GM12878 (cell line): ENCODE data around the gene SLAMF9. TPM values are rescaled to one million over a fixed set of nuclear protein-coding genes. Genes with fewer than 3 reads are reported as not detected.

Experiments
- ATAC-seq: fragments of 200-7000 bp; cut with Tn5 transposase; 3 replicates; pipeline ENCODE4 v1.9.1; 2020; ENCODE audit warnings: mild to moderate bottlenecking, moderate library complexity
- BruUV-seq: library from RNA; stranded (reverse); fragments of 400-500 nt; replicated peaks from 2 replicates; lab custom pipeline; 2021; lab: Mats Ljungman, UMichigan
- CTCF ChIA-PET: fragments of 300-600 bp; sonication (Branson Sonifier 250); formaldehyde crosslinking; extraction: SDS; loops from one replicate; lab custom pipeline; 2021; ENCODE audit warnings: inconsistent platforms; lab: Yijun Ruan, JAX
- POLR2A ChIA-PET: fragments of 350-600 bp; formaldehyde crosslinking; extraction: SDS; loops from one replicate; lab custom pipeline; 2021; ENCODE audit warnings: inconsistent platforms; lab: Charles Lee
- RAD21 ChIA-PET: fragments of 300-600 bp; sonication (Branson Sonifier 250); formaldehyde crosslinking; loops from one replicate; lab custom pipeline; 2023; ENCODE audit warnings: antibody characterized with exemption; ENCODE audit not compliant: unreplicated experiment; lab: Charles Lee
- SMC1A ChIA-PET: fragments of 300-600 bp; sonication (Branson Sonifier 250); formaldehyde crosslinking; loops from one replicate; lab custom pipeline; 2023; ENCODE audit not compliant: unreplicated experiment, uncharacterized antibody; lab: Charles Lee
- DNase-seq: peaks from one replicate; pipeline ENCODE4 v3.0.0-alpha.2; 2011; ENCODE audit warnings: low read depth, low spot score
- FAIRE-seq: peaks from 3 replicates; lab custom pipeline; 2011; peaks lifted over from hg19 to GRCh38; lab: Jason Lieb, UNC
- H2AFZ ChIP-seq: 2 replicates; pipeline ENCODE4 v1.6.0; 2011; ENCODE audit warnings: low read depth, low read length, control low read depth; ENCODE audit not compliant: control insufficient read depth
- H3K27ac ChIP-seq: 2 replicates; pipeline ENCODE4 v1.5.1; 2011; ENCODE audit warnings: control low read depth; ENCODE audit not compliant: control insufficient read depth, insufficient read depth
- H3K27me3 ChIP-seq, 2 experiments: replicated peaks in 1 of 2; 2 replicates each; pipeline versions ENCODE4 v1.6.0 to v1.6.1; 2011; ENCODE audit warnings: low read length in 1 of 2; ENCODE audit not compliant: control insufficient read depth in 2 of 2, insufficient read depth in 2 of 2
- H3K36me3 ChIP-seq, 2 experiments: 2 replicates each; pipeline ENCODE4 v1.5.1; 2011; ENCODE audit warnings: low read length in 1 of 2; ENCODE audit not compliant: control insufficient read depth in 2 of 2, insufficient read depth in 2 of 2
- H3K4me1 ChIP-seq: 2 replicates; pipeline ENCODE4 v1.6.1; 2011; ENCODE audit warnings: mild to moderate bottlenecking, low read length, moderate library complexity, mixed read lengths; ENCODE audit not compliant: control insufficient read depth, insufficient read depth
- H3K4me2 ChIP-seq: 2 replicates; pipeline ENCODE4 v1.6.0; 2011; ENCODE audit warnings: control low read depth; ENCODE audit not compliant: control insufficient read depth, insufficient read depth
- H3K4me3 ChIP-seq: fragments of 200-600 bp; sonication (generic); 2 replicates; pipeline ENCODE4 v1.5.1; 2016
- H3K79me2 ChIP-seq: 2 replicates; pipeline ENCODE4 v1.6.0; 2011; ENCODE audit warnings: low read length; ENCODE audit not compliant: control insufficient read depth, insufficient read depth
- H3K9ac ChIP-seq: 2 replicates; pipeline ENCODE4 v1.8.0; 2011; ENCODE audit warnings: low read length, control low read depth, mixed read lengths; ENCODE audit not compliant: control insufficient read depth, insufficient read depth
- H3K9me3 ChIP-seq: replicated peaks from 3 replicates; pipeline ENCODE4 v1.5.1; 2011; ENCODE audit warnings: mild to moderate bottlenecking, low read length; ENCODE audit not compliant: control insufficient read depth, insufficient read depth
- H4K20me1 ChIP-seq: 2 replicates; pipeline ENCODE4 v1.6.0; 2011; ENCODE audit not compliant: control insufficient read depth, insufficient read depth
- BHLHE40 ChIP-seq, 2 experiments: fragments of 450-650 bp in 1 of 2; IDR thresholded peaks; 2 replicates each; pipeline ENCODE4 v1.6.1; 2011 to 2017; ENCODE audit warnings: low read depth in 2 of 2, borderline replicate concordance in 1 of 2, improper control_type of control experiment in 1 of 2, low read length in 1 of 2, mild to moderate bottlenecking in 1 of 2
- BMI1 ChIP-seq: fragments of 450-650 bp; IDR thresholded peaks from 2 replicates; pipeline ENCODE4 v1.6.1; 2016; ENCODE audit warnings: mild to moderate bottlenecking, moderate library complexity, borderline replicate concordance
- MXI1 ChIP-seq: fragments of 150-350 bp; IDR thresholded peaks from 2 replicates; pipeline ENCODE4 v1.6.1; 2011; ENCODE audit warnings: low read depth, mild to moderate bottlenecking, inconsistent platforms, low read length, improper control_type of control experiment
- NR2C1 ChIP-seq: fragments of 450-650 bp; IDR thresholded peaks from 2 replicates; pipeline ENCODE4 v1.6.1; 2017; ENCODE audit warnings: antibody characterized with exemption, mild to moderate bottlenecking, moderate library complexity
- NR2F1 ChIP-seq: fragments of 450-650 bp; conservative IDR thresholded peaks from 2 replicates; pipeline ENCODE4 v1.6.1; 2017; ENCODE audit warnings: mild to moderate bottlenecking
- RAD51 ChIP-seq: fragments of 450-650 bp; IDR thresholded peaks from 2 replicates; pipeline ENCODE4 v1.6.1; 2016; ENCODE audit warnings: moderate library complexity, mild to moderate bottlenecking, inconsistent platforms
- REST ChIP-seq: IDR thresholded peaks from 2 replicates; pipeline ENCODE4 v1.6.1; 2012; ENCODE audit warnings: mild to moderate bottlenecking, low read depth, low read length
- ZNF24 ChIP-seq: fragments of 450-650 bp; IDR thresholded peaks from 2 replicates; pipeline ENCODE4 v1.6.1; 2017; ENCODE audit warnings: antibody characterized with exemption, mild to moderate bottlenecking
- WGBS: methylation state at CpG from one replicate; pipeline ENCODE4 v1.1.6; 2016; ENCODE audit warnings: low lambda C conversion rate; ENCODE audit not compliant: insufficient replicate concordance, insufficient coverage; ENCODE audit errors: missing lambda C conversion rate; 5-methylcytosine and 5-hydroxymethylcytosine counted together
- in situ Hi-C: fragments of 300-500 bp; cut with MboI; formaldehyde crosslinking; loops from 9 replicates; pipeline ENCODE4 v1.14.3; 2018; ENCODE audit warnings: mixed read lengths
- intact Hi-C: fragments of 100-400 bp; cut with micrococcal nuclease; formaldehyde crosslinking; loops from one replicate; pipeline ENCODE4 v1.14.2; 2022; ENCODE audit not compliant: unreplicated experiment
- polyA plus RNA-seq, 11 experiments: library from polyadenylated mRNA; depleted of rRNA in 4 of 11; unstranded in 6 of 11; stranded (reverse) in 5 of 11; fragments of >200 nt; fragmentation: Nextera tagmentation in 4 of 11; fragmentation: Illumina TruSeq in 1 of 11; extraction: Ambion mirVana in 4 of 11; extraction: Trizol in 1 of 11; gene quantifications; 1 replicate in 1 of 11; 2 replicates in 10 of 11; pipeline versions ENCODE4 v1.2.1 to v1.2.3, GENCODE V29; 2011 to 2016; ENCODE audit warnings: inconsistent platforms in 2 of 11, missing spikeins in 2 of 11, low read depth in 1 of 11
- total RNA-seq, 4 experiments: library from RNA; depleted of rRNA in 3 of 4; stranded (reverse); fragments of >200 nt in 3 of 4; fragmentation: Illumina TruSeq in 1 of 4; extraction: Trizol in 1 of 4; gene quantifications; 2 replicates each; pipeline versions ENCODE4 v1.2.1 to v1.2.3, GENCODE V29; 2013 to 2021
- TF ChIP-seq, protein P1 (sequence below): fragments of 450-650 bp; IDR thresholded peaks from 2 replicates; pipeline ENCODE4 v1.6.1; 2018; ENCODE audit warnings: mild to moderate bottlenecking, low read depth, moderate library complexity; ENCODE audit not compliant: partially characterized antibody

SLAMF9 gene
- total and polyA plus RNA-seq, 10 of the 15 experiments (the other 5 are each of a cell fraction or from before 2014, with no cell fraction given), result not detected

DNA sequence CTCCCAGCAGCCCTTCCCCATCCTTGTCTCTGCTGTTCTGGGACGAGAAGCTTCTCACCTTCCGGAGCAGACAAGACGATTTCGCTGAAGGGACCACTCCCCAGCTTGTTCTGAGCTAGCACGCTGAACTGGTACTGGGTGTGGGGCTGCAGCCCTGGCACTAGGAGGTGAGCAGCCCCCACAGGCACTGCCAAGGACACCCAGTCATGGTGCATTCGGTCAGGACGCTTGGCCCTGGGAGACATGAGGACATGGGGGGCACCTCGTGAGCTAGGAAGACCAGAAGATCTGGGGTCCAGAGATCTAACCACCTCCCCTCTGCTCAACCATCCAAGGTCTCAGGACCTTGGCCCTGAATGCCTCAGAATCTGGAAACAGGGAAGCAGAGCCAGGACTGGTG, 23.4 kb downstream of the SLAMF9 start:
- FAIRE-seq, result no peak
- Histone ChIP-seq H3K9ac (no peak overlapping the region), H3K79me2 (no peaks in the 10 kb centered on the region; the same call in 1 of the 2 replicates), H3K4me3 (no peak overlapping the region), H2AFZ (no peak overlapping the region), H3K4me2 (no peak overlapping the region), H3K36me3 (no peaks in the 10 kb centered on the region), H3K27ac (no peak overlapping the region), H3K4me1 (peaks cover 7% of the 10 kb centered on the region; the same call in 1 of the 2 replicates), H3K9me3 (no peaks in the 10 kb centered on the region), H3K27me3 (0 out of 4 replicates have a peak, but pooled peaks cover 0 to 2% of the 10 kb centered on the region in 2 experiments), H4K20me1 (no peaks in the 10 kb centered on the region)
- CTCF ChIA-PET, result interaction anchor here (1.6 to 22.4 kb wide), 4 partner anchors 10 to 131 kb away, joined by 3 to 422 read pairs (median 6); no protein-coding TSS in a partner anchor
- SMC1A ChIA-PET, result interaction anchor here (1.7 kb wide), 1 partner anchor 38 kb away, joined by 7 read pairs; no protein-coding TSS in a partner anchor
- intact Hi-C loops (no loop called here), in situ Hi-C loops (no loop called here)
- no peak for ATAC-seq
- WGBS, result 65% methylated on average over 8 of the region's 8 CpGs
- DNase-seq, result no peak
- no peak for TF ChIP-seq NR2C1
- no peak for TF ChIP-seq RAD51
- POLR2A ChIA-PET, result no interaction called here
- RAD21 ChIA-PET, result interaction anchor here (12.4 kb wide), 1 partner anchor 77 kb away, joined by 113 read pairs; no protein-coding TSS in a partner anchor
- no TSS peak for BruUV-seq

DNA sequence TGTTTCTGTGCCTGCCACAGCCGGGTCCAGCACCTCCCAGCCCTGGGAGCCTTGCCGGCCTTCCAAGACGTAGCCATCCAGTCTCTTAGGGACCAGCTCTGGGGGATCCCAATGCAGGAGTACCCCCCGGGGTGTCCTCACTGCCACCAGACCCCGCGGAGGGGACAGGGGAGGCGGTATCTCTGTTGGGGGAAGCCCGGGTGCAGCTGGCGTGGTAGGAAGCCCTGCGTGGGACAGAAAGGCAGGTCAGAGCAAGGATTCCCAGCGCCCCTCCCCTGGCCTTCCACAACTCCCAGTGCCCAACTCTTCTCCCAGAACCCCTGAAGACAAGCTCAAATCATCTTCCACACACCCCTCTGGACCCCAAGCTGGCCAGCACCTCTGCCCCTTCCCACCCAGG, 23.8 kb downstream of the SLAMF9 start:
- in situ Hi-C loops, result no loop called here
- FAIRE-seq, result no peak
- RAD21 ChIA-PET, result interaction anchor here (12.4 kb wide), 1 partner anchor 78 kb away, joined by 113 read pairs; no protein-coding TSS in a partner anchor
- TF ChIP-seq, protein P1, sequence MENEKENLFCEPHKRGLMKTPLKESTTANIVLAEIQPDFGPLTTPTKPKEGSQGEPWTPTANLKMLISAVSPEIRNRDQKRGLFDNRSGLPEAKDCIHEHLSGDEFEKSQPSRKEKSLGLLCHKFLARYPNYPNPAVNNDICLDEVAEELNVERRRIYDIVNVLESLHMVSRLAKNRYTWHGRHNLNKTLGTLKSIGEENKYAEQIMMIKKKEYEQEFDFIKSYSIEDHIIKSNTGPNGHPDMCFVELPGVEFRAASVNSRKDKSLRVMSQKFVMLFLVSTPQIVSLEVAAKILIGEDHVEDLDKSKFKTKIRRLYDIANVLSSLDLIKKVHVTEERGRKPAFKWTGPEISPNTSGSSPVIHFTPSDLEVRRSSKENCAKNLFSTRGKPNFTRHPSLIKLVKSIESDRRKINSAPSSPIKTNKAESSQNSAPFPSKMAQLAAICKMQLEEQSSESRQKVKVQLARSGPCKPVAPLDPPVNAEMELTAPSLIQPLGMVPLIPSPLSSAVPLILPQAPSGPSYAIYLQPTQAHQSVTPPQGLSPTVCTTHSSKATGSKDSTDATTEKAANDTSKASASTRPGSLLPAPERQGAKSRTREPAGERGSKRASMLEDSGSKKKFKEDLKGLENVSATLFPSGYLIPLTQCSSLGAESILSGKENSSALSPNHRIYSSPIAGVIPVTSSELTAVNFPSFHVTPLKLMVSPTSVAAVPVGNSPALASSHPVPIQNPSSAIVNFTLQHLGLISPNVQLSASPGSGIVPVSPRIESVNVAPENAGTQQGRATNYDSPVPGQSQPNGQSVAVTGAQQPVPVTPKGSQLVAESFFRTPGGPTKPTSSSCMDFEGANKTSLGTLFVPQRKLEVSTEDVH, result no peak
- TF ChIP-seq BMI1 (no peak), ZNF24 (no peak), NR2F1 (no peak), REST (no peak), BHLHE40 (IDR thresholded peaks at IDR 0.05; ENCODE audit: borderline replicate concordance in 1 of 2, low read depth in 2 of 2, low read length in 1 of 2) (no peak), MXI1 (no peak)

More for the DNA sequence above, 23.8 kb downstream of the SLAMF9 start:
- SMC1A ChIA-PET, result interaction anchor here (1.7 kb wide), 1 partner anchor 38 kb away, joined by 7 read pairs; no protein-coding TSS in a partner anchor
- Histone ChIP-seq H3K9ac (no peak overlapping the region), H3K4me3 (no peak overlapping the region), H4K20me1 (no peaks in the 10 kb centered on the region), H2AFZ (no peak overlapping the region), H3K79me2 (peaks cover 2% of the 10 kb centered on the region), H3K36me3 (no peaks in the 10 kb centered on the region), H3K27ac (no peak overlapping the region), H3K4me1 (peaks cover 8% of the 10 kb centered on the region; the same call in 1 of the 2 replicates), H3K27me3 (0 out of 4 replicates have a peak, but pooled peaks cover 0 to 2% of the 10 kb centered on the region in 2 experiments), H3K9me3 (no peaks in the 10 kb centered on the region), H3K4me2 (no peak overlapping the region)
- intact Hi-C loops, result no loop called here
- no TSS peak for BruUV-seq
- POLR2A ChIA-PET, result no interaction called here
- DNase-seq, result no peak
- 36% methylated on average over 11 of the region's 11 CpGs for WGBS
- CTCF ChIA-PET, result interaction anchor here (1.6 to 22.4 kb wide), 4 partner anchors 11 to 131 kb away, joined by 3 to 422 read pairs (median 6); no protein-coding TSS in a partner anchor
- no peak for ATAC-seq
